HG03571 (cell line): ENCODE data around the gene CADM4.
"Not testable (repeated sequence)": the region's sequence is repeated elsewhere in the genome, so short reads cannot be mapped to it uniquely, and the experiment has no call there.

Source experiments
- ATAC-seq: cut with Tn5 transposase; IDR thresholded peaks from one replicate; pipeline ENCODE4 v1.9.1; 2021; ENCODE audit not compliant: unreplicated experiment

Gene CADM4

GRCh38 chr19:43664018-43664417, 24.4 kb upstream of the CADM4 start:
- ATAC-seq: no peak

DNA sequence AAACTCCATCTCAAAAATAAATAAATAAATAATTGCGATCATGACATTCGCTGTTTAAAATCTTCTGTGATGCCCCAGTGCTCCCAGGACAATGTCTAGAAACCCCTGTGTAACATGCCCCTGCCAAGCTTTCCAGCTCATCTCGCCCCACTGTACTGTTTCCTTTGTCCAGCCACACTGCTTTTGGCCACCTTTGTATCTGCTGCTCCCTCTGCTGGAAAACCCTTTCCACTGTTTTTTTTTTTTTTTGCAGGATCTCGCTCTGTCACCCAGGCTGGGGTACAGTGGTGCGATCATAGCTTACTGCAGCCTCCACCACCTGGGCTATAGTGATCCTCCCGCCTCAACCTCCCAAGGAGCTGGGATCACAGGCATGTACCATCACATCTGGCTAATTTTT, 22.8 kb upstream of the CADM4 start:
- ATAC-seq: no peak

DNA sequence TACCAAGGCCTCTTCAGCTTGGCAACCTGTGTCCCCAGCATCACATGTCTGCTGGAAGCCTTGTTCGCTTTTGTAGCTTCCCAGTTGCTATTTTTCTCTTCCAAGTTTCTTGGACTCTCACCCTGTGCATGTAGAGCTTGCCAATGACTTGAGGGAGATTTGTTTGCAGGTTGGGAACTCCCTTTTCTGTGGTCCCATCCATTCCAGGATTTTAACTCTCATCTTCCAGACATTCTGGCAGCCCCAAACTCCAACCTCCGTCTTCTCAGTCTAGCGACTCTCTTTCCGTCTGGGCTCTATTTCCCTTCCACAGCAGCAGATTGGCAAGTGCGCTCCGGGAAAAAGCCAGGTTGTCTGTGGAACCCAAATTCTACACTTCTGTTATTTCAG, 21.3 kb upstream of the CADM4 start:
- ATAC-seq: no peak

GRCh38 chr19:43660301-43660970, 20.8 kb upstream of the CADM4 start:
- no peak for ATAC-seq

- ATAC-seq: no peak
Observed at GRCh38 chr19:43658494-43658893, 18.8 kb upstream of the CADM4 start.

- no peak for ATAC-seq
Observed at GRCh38 chr19:43658001-43658400, 18.4 kb upstream of the CADM4 start.

DNA sequence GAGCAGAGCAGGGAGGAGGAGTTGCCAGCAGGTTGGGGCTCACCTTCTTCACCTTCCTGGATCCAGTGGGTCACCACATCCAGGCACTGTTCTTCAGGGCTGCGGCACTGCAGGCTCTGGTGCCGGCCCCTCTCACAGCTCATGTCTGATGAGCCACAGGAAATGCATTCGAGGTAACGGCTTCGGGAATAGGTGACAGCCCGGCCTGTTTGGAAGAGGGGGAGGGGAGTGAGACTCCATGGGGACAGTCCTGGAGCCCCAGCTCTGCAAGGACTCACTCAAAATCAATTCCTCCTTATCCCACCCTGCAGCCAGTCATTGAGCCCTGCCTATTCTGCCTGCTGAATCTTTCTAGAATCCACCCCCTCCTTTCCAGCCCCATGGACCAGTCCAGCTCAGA, 16.8 kb upstream of the CADM4 start:
- no peak for ATAC-seq

DNA sequence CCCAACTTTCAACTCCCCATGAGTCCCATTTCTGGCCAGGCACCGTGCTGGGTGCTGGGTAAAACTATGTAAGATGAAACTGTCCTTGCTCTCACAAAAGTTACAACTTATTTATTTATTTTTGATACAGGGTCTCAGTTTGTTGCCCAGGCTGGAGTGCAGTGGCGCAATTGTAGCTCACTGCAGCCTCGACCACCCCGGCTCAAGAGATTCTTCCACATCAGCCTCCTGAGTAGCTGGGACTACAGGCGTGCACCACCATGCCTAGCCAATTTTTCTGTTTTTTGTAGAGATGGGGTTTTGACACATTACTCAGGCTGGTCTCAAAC, 12.9 kb upstream of the CADM4 start:
- no peak for ATAC-seq

DNA sequence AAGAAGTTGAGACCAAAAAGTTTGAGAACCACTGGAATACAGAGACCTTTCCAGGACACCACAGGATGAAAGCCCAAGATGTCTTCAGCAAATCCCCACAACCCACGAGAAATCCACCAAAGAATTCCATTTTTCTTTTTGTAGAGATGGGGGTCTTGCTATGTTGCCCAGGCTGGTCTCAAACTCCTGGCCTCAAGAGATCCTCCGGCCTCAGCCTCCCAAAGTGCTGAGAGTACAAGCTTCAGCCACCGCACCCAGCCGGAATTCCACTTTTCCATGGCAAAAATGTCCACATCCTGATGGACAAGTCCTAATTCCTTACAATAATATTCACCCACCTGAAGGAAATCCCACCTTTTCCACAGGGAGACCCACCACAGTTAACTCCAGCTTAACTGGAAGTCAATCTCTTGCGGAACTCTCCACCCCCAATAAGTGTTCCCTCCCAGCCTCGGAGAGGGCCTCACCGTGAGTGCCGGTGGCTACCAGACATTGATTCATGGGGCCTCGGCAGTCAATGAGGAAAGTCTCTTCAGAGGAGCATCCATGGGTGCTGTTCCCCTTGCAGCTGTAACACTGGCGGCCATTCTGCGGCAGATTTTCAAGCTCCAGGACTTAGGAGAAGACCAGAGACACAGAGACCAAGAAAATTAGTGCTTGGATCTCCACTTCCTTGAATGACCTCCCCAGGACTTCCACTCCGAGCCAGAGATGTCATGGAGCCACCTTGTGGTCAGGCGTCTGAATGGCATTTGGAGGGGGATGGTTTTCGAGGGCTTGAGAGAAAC, 12.3 kb upstream of the CADM4 start:
- ATAC-seq: no peak

- ATAC-seq: not testable (repeated sequence)
Observed at GRCh38 chr19:43650276-43650675, 10.6 kb upstream of the CADM4 start.

GRCh38 chr19:43649514-43649913, 9.9 kb upstream of the CADM4 start:
- ATAC-seq: no peak

GRCh38 chr19:43648633-43649032, 9.0 kb upstream of the CADM4 start:
- ATAC-seq: no peak

DNA sequence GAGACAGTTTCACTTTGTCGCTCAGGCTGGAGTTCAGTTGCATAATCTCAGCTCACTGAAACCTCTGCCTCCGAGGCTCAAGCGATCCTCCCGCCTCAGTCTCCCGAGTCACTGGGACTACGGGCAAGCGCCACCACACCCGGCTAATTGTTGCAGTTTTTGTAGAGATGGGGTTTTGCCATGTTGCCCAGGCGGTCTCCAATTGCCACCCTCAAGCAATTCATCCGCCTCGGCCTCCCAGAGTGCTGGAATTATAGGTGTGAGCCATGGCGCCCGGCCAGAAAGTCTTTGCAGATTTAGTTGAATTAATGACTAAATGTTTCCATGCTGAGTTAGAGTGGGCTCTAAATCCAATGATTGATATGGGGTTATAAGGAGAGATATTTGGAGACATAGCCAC, 4.5 kb upstream of the CADM4 start:
- ATAC-seq: no peak

- no peak for ATAC-seq
Observed at GRCh38 chr19:43643326-43643725, 3.7 kb upstream of the CADM4 start.

GRCh38 chr19:43642531-43642930, 2.9 kb upstream of the CADM4 start:
- no peak for ATAC-seq

DNA sequence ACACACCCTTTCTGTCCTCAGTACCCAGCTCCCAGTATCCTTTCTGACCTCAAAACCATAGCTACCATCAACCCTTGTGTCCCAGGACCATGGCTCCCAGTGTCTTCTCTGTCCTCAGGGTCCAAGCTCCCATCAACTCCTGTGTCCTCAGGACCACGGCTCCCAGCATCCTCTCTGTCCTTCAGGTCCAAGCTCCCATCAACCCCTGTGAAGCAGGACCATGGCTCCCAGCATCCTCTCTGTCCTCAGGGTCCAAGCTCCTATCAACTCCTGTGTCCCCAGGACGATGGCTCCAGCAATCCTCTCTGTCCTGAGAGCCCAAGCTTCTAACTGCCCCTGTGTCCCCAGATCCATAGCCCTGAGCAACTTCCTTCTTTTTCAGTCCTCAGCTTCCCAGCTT, 1.7 kb upstream of the CADM4 start:
- ATAC-seq: no peak

- ATAC-seq: no peak
Observed at GRCh38 chr19:43640424-43640757, 741 bp upstream of the CADM4 start.

GRCh38 chr19:43638995-43639518, 593 bp downstream of the CADM4 start:
- ATAC-seq: no peak

GRCh38 chr19:43638214-43638994, 1.2 kb downstream of the CADM4 start:
- ATAC-seq: no peak

- ATAC-seq: no peak
Observed at GRCh38 chr19:43636121-43636683, 3.4 kb downstream of the CADM4 start.

GRCh38 chr19:43635561-43635940, 4.1 kb downstream of the CADM4 start:
- ATAC-seq: not testable (repeated sequence)
